KG1 (cell line): ENCODE data around the gene IL17RE.

Source experiments
- DNase-seq: peaks from one replicate; lab custom pipeline; 2025; lab: John Stamatoyannopoulos, UW

Gene IL17RE

DNA sequence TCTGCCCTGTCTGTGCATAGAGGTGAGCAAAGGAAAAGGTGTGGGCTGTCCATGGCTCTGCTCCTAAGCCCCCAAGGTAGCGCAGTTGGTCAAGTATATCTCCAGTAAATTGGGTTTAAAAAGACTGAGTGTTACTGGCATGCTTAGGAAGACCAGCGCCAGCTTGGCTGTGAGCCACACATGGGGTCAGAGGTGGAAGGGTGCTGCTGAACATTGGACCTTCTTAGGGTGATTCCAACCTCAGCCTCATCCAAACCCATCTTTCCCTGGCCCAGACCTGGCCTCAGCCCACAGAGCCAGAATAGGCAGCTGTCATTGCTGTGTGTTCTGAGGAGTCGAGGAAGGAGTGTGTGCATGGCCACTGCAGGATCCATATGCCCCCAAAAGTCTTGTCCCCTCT, 5.6 kb downstream of the IL17RE start:
- DNase-seq: no peak

DNA sequence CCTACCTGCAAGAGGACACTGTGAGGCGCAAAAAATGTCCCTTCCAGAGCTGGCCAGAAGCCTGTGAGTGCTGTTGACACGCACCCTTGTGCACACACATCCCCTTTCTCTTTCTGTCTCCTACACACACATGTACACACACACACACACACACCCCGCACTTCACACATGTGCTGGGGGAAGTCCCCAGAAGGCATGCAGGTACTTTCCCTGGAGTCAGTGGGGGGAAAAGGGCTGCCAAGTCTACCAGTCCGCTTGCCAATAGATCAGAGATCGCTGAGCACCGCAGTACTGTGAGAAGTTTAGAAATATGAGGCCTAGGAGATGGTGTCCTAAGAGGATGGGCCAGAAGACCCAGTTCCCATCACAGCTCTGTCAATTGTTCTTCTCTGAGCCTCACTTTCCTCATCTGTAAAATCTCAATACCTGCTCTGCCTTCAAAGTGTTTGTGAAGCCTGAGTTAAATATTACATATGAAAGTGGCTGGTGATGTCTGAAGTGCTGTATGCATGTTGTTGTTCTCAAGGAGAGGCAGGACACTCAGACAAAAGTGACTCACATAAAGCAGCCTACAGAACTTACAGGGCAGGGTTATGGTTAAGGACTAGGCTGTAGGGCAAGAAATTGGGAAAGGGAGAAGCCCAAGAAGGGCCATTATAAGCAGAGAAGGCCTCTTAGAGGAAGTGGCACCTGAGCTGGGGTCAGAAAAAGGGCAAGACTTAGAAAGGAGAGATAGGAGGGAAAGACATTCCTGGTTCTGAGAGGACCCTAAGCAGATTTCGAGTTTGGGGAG, 6.8 kb downstream of the IL17RE start:
- DNase-seq: no peak

DNA sequence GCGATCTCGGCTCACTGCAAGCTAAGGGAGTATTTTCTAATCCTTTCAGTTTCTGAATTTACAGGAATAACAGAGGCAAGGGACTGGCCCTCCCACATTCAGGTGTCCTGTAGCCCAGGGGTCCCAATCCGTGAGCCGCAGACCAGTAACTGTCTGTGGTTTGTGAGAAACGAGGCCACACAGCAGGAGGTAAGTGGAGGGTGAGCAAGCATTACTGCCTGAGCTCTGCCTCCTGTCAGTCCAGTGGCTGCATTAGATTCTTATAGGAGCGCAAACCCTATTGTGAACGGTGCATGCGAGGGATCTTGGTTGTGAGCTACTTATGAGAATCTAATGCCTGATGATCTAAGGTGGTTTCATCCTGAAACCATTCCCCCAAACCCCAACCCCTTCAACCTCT, 9.2 kb downstream of the IL17RE start:
- DNase-seq: no peak

DNA sequence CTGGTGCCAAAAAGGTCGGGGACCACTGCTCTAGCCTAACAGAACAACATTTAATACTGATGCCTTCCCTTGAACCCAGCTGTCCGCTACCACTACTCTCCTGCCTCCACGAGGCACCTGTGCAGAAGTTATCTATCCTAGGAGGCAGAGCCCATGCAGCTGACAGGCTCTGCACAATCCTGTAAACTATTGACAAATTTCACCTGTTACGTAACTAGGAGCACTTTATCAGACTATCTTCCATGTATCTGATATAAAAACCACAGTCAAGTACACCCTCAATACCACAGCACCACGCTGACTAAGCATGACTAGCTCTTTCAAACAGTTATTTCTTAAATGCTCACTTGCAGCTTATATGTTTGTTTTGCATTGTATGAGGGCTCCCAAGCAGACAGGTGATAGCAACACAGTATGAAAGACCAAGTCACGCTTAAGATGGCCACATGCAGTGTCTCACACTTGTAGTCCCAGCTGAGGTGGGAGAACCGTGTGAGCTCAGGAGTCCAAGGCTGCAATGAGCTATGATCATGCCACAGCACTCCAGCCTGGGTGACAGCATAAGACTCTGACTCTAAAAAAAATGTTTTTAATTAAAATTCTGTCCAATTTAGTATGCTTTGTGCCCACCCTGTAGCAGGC, 9.8 kb downstream of the IL17RE start:
- no peak for DNase-seq

DNA sequence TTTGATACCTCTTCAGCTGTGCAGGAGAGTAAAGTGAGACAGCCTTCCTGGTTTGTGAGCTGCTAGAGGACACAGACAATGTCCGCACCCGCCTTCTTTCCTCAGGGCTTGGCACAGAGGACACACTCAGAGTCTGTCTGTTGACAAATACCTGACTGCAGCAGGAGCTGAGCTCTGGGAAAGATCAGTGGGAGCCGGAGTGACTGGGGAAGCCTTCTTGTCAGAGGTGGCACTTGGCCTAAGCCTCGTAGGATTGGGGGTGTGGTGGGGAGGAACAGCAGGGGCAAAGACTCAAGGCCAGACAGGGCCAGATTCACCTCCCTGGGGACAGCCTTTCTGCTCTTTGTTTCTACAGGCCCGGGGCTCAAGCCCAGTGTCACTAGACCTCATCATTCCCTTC, 11.0 kb downstream of the IL17RE start:
- no peak for DNase-seq

DNA sequence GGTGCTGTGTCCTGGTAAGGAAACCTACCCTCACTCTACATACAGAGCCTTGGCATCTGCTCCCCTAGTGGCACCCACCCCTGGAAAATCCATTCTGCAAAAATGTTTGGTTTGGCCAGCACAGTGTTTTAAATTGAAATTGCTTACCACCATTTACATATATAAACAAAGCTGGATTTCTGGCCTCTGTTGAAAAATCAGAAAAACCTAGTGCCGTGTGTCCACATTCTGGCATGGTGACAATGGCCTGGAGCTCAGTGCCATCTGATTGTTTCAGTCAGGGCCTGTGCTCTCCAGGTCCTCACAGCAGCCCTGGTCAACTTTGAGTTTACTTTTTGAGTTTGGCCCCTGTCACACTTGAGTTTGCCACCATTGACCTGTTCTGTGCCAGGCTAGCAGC, 11.4 kb downstream of the IL17RE start:
- DNase-seq: no peak

DNA sequence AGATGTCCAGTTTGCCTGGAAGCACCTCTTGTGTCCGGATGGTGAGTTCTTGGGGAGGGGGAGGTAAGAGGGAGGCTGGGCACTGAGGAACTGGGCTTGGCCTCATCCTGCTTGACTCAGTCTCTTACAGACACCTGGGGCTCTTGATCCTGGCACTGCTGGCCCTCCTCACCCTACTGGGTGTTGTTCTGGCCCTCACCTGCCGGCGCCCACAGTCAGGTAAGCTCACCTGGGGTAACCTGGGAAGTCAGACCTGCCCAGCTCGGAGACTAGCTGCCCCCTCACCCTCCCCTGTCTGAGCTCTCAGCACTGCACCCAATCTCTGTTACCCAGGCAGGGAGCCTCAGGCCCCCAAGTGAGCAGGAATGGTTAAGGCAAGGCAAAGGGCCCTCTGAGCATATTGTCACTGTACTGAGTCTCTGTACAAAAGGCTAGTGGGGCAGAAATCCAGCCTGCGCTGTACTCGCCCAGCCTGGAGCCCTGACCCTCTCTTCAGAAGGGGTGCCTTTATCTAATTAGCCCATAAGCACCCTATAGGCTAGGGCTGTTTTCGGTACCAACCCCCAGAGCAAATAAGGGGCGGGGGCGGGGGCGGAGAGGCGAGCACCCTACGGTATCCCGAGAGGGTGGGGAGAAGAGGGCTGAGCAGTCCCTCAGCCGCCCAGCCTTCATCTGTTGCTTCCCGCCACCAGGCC, 12.1 kb downstream of the IL17RE start:
- DNase-seq: no peak

DNA sequence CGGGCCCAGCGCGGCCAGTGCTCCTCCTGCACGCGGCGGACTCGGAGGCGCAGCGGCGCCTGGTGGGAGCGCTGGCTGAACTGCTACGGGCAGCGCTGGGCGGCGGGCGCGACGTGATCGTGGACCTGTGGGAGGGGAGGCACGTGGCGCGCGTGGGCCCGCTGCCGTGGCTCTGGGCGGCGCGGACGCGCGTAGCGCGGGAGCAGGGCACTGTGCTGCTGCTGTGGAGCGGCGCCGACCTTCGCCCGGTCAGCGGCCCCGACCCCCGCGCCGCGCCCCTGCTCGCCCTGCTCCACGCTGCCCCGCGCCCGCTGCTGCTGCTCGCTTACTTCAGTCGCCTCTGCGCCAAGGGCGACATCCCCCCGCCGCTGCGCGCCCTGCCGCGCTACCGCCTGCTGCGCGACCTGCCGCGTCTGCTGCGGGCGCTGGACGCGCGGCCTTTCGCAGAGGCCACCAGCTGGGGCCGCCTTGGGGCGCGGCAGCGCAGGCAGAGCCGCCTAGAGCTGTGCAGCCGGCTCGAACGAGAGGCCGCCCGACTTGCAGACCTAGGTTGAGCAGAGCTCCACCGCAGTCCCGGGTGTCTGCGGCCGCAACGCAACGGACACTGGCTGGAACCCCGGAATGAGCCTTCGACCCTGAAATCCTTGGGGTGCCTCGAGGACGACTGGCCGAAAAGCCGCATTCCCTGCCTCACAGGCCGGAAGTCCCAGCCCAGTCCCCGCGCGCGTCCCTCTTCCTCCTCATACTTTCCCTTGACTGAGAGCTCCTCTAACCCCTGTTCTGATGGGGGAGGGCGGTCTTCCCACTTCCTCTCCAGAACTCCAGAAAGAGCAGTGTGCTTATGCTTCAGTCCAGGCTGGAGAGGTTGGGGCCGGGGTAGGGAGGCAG, 12.8 kb downstream of the IL17RE start:
- DNase-seq: no peak

DNA sequence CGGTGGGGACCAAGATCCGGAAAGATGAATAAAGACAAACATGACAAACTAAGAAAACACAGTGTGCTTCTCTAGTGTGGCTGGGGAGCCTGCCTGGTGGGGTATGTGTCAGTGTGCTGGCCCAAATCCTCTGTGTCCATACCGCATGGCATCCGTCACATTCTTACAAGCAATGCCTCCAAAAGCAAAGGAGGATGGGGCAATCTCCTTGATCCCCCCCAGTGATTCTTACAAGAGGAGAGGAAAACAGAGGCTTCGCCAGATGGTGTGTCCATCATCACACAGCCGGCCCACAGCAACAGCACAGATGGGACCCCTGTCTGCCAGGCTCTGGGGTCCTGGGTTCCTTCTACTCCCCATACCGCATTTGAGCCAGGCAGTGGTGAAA, 13.7 kb downstream of the IL17RE start:
- DNase-seq: no peak

DNA sequence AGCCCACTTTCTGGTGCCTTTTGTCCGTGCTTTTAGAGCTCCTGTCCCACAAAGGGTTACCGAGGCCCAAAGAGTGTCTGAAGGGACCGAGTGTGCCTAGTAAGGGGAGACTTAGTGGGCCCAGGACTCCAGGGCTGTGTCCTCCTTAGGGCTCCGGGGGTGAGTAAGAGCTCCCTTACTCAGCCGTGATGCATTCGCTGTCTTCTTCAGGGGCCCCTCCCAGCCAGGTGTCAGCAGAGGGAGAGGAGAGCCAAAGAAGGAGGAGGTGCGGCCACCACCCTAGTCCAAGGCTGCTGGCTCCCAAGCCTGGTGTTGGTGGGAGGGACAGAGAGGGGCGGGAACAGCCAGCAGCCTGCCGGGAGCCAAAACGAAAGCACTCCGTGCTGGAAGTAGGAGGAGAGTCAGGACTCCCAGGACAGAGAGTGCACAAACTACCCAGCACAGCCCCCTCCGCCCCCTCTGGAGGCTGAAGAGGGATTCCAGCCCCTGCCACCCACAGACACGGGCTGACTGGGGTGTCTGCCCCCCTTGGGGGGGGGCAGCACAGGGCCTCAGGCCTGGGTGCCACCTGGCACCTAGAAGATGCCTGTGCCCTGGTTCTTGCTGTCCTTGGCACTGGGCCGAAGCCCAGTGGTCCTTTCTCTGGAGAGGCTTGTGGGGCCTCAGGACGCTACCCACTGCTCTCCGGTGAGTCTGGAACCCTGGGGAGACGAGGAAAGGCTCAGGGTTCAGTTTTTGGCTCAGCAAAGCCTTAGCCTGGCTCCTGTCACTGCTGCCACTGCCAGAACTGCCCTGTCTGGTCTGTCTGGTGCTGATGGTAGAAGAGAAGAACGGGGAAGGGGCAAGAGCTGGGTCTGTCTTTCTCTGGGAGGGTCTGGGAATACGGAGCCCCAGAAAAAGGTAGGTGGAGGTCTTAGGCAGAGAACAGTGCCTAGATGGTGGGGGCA, 14.4 kb downstream of the IL17RE start, which contains the start of gene IL17RC:
Gene IL17RC, plus strand, starts transcription at position 365 of the 947 bp plus-strand sequence. Its CDS starts 218 bp downstream, at position 583.
- DNase-seq: no peak

DNA sequence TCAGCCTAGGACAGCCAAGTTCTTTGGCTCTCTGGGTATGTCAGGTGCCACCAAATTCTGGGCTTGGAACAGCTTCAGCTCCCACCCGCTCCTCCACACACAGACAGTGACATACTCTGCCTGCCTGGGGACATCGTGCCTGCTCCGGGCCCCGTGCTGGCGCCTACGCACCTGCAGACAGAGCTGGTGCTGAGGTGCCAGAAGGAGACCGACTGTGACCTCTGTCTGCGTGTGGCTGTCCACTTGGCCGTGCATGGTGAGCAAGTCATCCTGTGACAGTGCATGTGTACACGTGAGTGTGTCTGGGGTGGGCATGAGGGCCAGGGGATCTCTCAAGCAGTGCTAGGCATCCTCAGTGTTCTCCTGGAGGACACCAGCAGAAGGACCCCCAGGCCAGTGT, 15.2 kb downstream of the IL17RE start:
- DNase-seq: no peak

DNA sequence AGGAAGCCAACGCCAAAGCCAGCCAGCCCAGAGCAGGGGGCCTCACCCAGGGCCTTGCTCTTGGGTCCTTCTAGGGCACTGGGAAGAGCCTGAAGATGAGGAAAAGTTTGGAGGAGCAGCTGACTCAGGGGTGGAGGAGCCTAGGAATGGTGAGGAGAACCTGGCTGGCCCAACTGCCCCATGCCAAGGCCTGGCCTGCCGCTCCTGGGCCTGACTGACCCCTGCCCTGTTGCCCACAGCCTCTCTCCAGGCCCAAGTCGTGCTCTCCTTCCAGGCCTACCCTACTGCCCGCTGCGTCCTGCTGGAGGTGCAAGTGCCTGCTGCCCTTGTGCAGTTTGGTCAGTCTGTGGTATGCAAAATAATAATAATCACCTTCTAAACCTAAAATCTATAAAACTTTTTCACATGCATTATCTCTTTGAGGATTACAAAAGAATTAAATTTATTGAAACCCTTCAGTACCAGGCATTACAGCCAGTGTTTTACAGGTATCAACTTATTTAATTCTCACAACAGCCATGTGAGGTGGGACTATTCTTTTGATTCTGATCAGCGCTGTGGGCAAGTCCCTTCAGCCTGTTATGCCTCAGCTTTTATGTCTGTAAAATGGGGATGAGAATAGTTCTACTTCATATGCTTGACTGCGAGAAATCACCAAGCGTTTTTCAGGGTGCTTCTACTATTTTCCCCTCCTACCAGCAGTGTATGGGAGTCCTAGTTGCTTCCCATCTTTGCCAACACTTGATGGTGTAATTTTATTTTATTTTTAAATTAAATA, 15.8 kb downstream of the IL17RE start:
- DNase-seq: no peak

DNA sequence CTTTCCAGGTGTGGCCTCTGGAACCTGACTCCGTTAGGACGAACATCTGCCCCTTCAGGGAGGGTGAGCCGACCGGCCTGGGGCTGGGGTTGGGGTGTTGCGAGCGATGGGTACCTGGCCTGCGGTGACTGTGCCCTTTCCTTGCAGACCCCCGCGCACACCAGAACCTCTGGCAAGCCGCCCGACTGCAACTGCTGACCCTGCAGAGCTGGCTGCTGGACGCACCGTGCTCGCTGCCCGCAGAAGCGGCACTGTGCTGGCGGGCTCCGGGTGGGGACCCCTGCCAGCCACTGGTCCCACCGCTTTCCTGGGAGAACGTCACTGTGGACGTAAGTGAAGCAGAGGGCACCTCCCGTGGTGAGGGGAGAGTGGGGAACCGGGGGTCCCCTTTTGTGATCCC, 25.5 kb downstream of the IL17RE start:
- DNase-seq: no peak

DNA sequence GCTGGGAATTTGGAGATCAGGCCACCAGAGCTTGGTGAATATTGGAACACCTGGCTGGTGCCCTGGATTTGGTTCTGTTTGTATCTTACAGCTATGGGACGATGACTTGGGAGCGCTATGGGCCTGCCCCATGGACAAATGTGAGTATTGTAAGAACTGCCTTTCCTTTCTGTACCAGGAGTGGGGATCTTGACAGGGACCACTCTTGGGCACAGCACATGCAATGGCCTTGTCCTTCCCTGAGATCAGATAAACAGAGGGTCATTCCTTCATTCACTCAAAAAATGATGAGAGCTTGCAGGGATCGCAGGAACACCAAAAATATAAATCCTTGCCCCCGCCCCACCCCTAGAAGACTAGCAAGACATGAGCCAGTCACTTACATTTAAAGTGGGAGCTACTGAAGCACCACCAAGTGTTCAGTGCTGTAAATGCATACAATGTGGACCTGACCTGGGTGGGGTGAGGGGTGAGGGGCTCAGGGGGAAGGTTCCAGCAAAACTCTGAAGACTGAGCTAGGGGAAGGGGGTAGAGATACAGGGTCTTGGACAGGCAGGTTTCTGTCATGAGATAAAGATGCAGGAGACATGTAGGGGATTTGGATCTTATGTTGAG, 28.3 kb downstream of the IL17RE start:
- no peak for DNase-seq

DNA sequence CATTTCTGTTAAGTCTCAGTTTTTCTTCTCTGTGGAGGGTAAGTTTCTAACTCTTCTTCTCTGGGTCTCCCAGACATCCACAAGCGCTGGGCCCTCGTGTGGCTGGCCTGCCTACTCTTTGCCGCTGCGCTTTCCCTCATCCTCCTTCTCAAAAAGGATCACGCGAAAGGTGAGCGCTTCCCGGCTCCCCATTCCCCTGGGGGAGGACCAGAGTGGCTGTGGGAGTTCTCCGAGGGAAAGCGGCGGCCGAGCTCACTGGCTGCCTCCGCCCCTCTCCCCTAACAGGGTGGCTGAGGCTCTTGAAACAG, 29.8 kb downstream of the IL17RE start:
- no peak for DNase-seq

DNA sequence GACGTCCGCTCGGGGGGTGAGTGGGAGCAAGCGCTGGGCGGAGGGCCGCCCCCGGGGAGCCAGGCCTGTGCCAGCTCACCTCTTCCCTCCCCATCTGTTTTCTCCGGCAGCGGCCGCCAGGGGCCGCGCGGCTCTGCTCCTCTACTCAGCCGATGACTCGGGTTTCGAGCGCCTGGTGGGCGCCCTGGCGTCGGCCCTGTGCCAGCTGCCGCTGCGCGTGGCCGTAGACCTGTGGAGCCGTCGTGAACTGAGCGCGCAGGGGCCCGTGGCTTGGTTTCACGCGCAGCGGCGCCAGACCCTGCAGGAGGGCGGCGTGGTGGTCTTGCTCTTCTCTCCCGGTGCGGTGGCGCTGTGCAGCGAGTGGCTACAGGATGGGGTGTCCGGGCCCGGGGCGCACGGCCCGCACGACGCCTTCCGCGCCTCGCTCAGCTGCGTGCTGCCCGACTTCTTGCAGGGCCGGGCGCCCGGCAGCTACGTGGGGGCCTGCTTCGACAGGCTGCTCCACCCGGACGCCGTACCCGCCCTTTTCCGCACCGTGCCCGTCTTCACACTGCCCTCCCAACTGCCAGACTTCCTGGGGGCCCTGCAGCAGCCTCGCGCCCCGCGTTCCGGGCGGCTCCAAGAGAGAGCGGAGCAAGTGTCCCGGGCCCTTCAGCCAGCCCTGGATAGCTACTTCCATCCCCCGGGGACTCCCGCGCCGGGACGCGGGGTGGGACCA, 30.4 kb downstream of the IL17RE start:
- DNase-seq: peak; percentile 71

DNA sequence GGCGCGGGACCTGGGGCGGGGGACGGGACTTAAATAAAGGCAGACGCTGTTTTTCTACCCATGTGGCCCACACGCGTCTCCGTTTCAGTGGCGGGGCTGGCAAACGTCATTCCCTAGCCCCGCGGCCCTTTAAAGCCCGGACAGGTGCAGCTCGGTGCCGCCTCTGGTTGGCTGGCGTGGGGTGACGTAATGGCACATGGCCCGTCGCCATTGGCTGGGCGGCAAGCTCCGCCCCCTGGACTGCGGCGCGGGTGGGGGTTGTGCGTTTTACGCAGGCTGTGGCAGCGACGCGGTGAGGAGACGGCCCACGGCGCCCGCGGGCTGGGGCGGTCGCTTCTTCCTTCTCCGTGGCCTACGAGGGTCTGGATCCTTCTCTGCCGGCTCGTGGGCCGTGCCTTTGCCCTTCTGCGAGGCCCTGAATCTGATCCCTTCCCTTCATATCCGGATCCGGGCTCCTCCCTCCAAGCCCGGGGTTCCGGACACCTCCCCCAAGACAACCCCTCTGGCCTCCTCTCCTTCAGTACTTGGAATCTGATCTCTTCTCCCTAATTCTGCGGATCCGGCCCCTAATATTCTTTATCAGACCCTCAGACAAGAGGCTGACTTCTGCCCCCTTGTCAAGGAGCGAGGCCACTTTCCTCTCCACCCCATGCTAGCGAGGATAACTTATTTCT, 31.1 kb downstream of the IL17RE start, which contains the start of gene CRELD1:
Gene CRELD1, plus strand, starts transcription at position 274 of the 674 bp plus-strand sequence. CDS start 605 bp downstream, outside the sequence.
- peak; percentile 94 for DNase-seq

DNA sequence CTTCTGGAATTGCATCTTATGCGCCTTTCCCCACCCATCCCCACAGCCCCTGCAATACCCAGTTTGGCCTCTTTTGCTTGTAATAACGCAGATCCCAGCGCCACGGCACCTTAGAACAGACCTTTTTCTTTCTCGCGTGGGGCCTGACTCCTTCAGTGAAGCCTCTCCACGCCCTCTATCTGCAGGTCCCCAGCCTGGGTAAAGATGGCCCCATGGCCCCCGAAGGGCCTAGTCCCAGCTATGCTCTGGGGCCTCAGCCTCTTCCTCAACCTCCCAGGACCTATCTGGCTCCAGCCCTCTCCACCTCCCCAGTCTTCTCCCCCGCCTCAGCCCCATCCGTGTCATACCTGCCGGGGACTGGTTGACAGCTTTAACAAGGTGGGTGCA, 31.6 kb downstream of the IL17RE start:
- no peak for DNase-seq
